ENCODE data around the gene TRIM26.
"Not testable (repeated sequence)": the region's sequence is repeated elsewhere in the genome, so short reads cannot be mapped to it uniquely, and the experiment has no call there.

Gene TRIM26, protein sequence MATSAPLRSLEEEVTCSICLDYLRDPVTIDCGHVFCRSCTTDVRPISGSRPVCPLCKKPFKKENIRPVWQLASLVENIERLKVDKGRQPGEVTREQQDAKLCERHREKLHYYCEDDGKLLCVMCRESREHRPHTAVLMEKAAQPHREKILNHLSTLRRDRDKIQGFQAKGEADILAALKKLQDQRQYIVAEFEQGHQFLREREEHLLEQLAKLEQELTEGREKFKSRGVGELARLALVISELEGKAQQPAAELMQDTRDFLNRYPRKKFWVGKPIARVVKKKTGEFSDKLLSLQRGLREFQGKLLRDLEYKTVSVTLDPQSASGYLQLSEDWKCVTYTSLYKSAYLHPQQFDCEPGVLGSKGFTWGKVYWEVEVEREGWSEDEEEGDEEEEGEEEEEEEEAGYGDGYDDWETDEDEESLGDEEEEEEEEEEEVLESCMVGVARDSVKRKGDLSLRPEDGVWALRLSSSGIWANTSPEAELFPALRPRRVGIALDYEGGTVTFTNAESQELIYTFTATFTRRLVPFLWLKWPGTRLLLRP

GRCh38 chr6:30212865-30213666 is at the start of gene TRIM26:
TRIM26 (minus strand) TSS chr6:30213406; CDS start chr6:30199103, 14,303 bp downstream.
- FAIRE-seq, result no peak

GRCh38 chr6:30260036-30260504 is 46.9 kb upstream of the TRIM26 start:
- FAIRE-seq, result no peak

GRCh38 chr6:30259140-30260035 is 46.2 kb upstream of the TRIM26 start:
- FAIRE-seq, result no peak

- FAIRE-seq, result no peak
Measured at GRCh38 chr6:30258204-30258603, 45.0 kb upstream of the TRIM26 start.

GRCh38 chr6:30252417-30252816 is 39.2 kb upstream of the TRIM26 start:
- FAIRE-seq, result not testable (repeated sequence)

DNA sequence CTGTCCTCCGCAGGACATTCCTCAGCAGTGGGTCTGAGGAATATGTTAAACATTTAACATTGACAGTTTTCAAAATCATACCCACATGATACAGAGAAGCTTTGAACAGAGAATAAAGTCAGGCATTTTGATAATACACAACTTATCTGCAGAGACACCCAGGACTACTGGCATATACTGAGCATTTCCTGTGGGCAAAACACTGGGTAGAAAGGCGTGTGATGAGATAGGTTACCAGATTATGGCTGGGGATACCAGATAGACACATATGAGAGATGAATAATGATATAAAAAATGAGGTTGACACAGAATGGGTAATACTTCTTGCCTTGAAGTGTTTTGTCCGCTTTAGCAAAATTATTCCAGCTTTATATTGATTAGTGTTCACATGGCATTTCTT is 31.4 kb upstream of the TRIM26 start:
- no peak for FAIRE-seq

- FAIRE-seq, result no peak
Measured at GRCh38 chr6:30238178-30238795, 25.1 kb upstream of the TRIM26 start.

- no peak for FAIRE-seq
Measured at GRCh38 chr6:30234356-30234755, 21.1 kb upstream of the TRIM26 start.

GRCh38 chr6:30231067-30231466 is 17.9 kb upstream of the TRIM26 start:
- no peak for FAIRE-seq

GRCh38 chr6:30227763-30228487 is 14.7 kb upstream of the TRIM26 start:
- no peak for FAIRE-seq

DNA sequence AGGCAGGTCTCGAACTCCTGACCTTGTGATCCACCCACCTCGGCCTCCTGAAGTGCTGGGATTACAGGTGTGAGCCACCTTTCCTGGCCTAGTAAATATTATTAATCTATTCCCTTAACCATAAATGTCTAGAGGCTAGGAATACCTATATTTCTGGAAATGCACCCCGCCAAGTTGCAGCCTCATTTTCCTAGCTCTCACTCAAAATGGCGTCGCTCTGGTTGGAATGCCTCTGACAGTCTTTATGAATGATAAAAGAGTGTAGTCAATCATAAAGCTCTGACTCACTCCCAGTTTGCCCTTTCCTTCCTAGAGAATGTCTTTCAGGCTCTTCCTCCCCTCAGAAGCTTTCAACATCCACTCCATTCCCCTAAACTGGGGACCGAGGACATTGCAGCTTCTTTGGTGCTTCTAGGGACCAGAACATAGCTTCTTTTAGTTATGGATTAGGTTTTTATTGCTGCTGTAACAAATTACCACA is 14.1 kb upstream of the TRIM26 start:
- FAIRE-seq, result no peak

- no peak for FAIRE-seq
Measured at GRCh38 chr6:30223339-30223738, 10.1 kb upstream of the TRIM26 start.

DNA sequence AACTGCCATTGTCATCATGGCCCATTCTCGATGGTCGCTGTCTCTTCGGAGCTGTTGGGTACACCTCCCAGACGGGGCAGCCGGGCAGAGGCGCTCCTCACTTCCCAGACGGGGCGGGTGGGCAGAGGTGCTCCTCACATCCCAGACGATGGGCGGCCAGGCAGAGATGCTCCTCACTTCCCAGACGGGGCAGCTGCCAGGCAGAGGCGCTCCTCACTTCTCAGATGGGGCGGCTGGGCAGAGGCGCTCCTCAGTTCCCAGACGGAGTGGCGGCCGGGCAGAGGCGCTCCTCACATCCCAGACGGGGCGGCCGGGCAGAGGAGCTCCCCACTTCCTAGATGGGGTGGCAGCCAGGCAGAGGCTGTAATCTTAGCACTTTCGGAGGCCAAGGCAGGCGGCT is 8.8 kb upstream of the TRIM26 start:
- not testable (repeated sequence) for FAIRE-seq

GRCh38 chr6:30221395-30221794 is 8.2 kb upstream of the TRIM26 start:
- not testable (repeated sequence) for FAIRE-seq

- no peak for FAIRE-seq
Measured at GRCh38 chr6:30219244-30219643, 6.0 kb upstream of the TRIM26 start.

GRCh38 chr6:30216096-30216495 is 2.9 kb upstream of the TRIM26 start:
- no peak for FAIRE-seq

- no peak for FAIRE-seq
Measured at GRCh38 chr6:30214657-30214982, 1.4 kb upstream of the TRIM26 start.

GRCh38 chr6:30213957-30214656 is 901 bp upstream of the TRIM26 start:
- no peak for FAIRE-seq

GRCh38 chr6:30213667-30213956 is 406 bp upstream of the TRIM26 start:
- FAIRE-seq, result no peak

DNA sequence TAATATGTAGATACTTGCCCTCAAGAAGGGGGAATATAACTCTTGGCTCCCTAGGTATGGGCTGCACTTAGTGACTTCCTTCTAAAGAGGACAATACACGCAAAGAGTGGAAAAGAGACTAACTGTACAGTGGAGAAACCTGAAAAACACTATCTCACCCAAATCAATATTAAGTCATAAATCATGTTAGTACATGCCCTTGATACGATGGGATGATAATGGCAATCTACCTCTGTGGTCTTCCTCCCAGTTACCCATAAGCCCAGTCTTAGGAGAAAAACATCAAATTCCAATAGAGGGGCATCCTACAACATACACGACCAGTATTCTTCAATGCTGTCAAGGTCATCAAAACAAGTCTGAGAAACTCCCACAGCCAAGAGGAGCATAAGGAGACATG is 1.3 kb downstream of the TRIM26 start:
- FAIRE-seq, result no peak

DNA sequence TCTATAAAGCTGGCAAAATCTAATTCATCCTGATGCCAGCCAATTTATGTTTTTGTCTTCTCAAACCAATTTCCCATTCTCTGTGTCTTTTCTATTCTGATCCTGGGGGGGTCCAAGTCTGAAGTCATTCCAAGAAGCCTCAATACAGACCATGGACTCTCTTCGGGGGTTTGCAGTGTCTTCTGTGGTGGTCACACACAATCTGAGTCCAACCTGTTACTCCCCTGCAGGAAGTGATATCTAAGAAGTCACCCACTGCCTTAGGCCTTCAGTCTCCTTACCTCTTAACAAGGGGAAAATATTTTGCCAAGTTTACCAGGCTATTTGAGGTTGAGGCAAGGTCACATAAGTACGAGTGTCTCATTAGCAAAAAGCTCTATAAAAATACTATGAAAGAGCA is 1.9 kb downstream of the TRIM26 start:
- FAIRE-seq, result no peak
